Adrenal gland (tissue), 5 donors: ENCODE results near the gene TBC1D1.

Source experiments
- CTCF ChIP-seq, 6 experiments: fragments of 450-650 bp in 4 of 6; fragments of 200-600 bp in 2 of 6; sonication (generic) in 1 of 6; IDR thresholded peaks; 1 replicate in 5 of 6; 2 replicates in 1 of 6; pipeline versions ENCODE4 v1.5.1 to v1.8.0; 2016 to 2021; ENCODE audit warnings: antibody characterized with exemption in 6 of 6, mild to moderate bottlenecking in 2 of 6, moderate library complexity in 1 of 6
- POLR2A ChIP-seq, 2 donors: fragments of 450-650 bp; IDR thresholded peaks; one replicate each; pipeline ENCODE4 v1.6.1; 2017; ENCODE audit warnings: antibody characterized with exemption in 2 of 2, mild to moderate bottlenecking in 2 of 2, moderate library complexity in 1 of 2
- donor health status: DM: no; HTN: no; CAD: no.

GRCh38 chr4:37999000-37999716, 108.3 kb downstream of the TBC1D1 start:
- TF ChIP-seq POLR2A (IDR thresholded peaks at IDR 0.05) = no peak
- TF ChIP-seq CTCF (IDR thresholded peaks at IDR 0.05) = no peak
